SK-N-SH treated with all-trans-retinoic acid at 6 μM for 48 hours (cell line): Measurements from ENCODE around the gene PHACTR3.

Source experiments
- ARNTL ChIP-seq: fragments of 450-650 bp; formaldehyde crosslinking; IDR thresholded peaks from 2 replicates; pipeline ENCODE4 v1.5.0; 2020; ENCODE audit warnings: low read depth, mild to moderate bottlenecking, moderate library complexity, borderline replicate concordance
- CREB5 ChIP-seq: fragments of 250-450 bp; sonication (Bioruptor Pico); IDR thresholded peaks from 2 replicates; pipeline ENCODE4 v1.5.1; 2020; ENCODE audit warnings: low read depth, mild to moderate bottlenecking, moderate library complexity
- ESRRG ChIP-seq: fragments of 250-450 bp; sonication (Bioruptor Pico); IDR thresholded peaks from 2 replicates; pipeline ENCODE4 v1.6.1; 2021; ENCODE audit warnings: mild to moderate bottlenecking
- RARB ChIP-seq: fragments of 250-450 bp; sonication (Bioruptor Pico); IDR thresholded peaks from 2 replicates; pipeline ENCODE4 v1.8.0; 2021; ENCODE audit warnings: mild to moderate bottlenecking, moderate library complexity
- ZNF8 ChIP-seq: fragments of 450-650 bp; formaldehyde crosslinking; IDR thresholded peaks from 2 replicates; pipeline ENCODE4 v1.5.0; 2020; ENCODE audit warnings: mild to moderate bottlenecking, moderate library complexity

- TF ChIP-seq ESRRG = no peak
- TF ChIP-seq ZNF8 (CRISPR knock-in tag) = no peak
- TF ChIP-seq ARNTL = no peak
- TF ChIP-seq RARB (CRISPR knock-in tag) = no peak
- no peak for TF ChIP-seq CREB5 (CRISPR knock-in tag)
Measured at GRCh38 chr20:59782986-59783640, 178.8 kb downstream of the PHACTR3 start.
